IPS DF 4.7 (cell line): ENCODE measurements around the gene THSD8.

Experiments used
- DNase-seq: peaks from one replicate; pipeline ENCODE4 v3.0.0-alpha.2; 2013; ENCODE audit warnings: low spot score; ENCODE audit errors: extremely low read depth

The THSD8 gene

DNA sequence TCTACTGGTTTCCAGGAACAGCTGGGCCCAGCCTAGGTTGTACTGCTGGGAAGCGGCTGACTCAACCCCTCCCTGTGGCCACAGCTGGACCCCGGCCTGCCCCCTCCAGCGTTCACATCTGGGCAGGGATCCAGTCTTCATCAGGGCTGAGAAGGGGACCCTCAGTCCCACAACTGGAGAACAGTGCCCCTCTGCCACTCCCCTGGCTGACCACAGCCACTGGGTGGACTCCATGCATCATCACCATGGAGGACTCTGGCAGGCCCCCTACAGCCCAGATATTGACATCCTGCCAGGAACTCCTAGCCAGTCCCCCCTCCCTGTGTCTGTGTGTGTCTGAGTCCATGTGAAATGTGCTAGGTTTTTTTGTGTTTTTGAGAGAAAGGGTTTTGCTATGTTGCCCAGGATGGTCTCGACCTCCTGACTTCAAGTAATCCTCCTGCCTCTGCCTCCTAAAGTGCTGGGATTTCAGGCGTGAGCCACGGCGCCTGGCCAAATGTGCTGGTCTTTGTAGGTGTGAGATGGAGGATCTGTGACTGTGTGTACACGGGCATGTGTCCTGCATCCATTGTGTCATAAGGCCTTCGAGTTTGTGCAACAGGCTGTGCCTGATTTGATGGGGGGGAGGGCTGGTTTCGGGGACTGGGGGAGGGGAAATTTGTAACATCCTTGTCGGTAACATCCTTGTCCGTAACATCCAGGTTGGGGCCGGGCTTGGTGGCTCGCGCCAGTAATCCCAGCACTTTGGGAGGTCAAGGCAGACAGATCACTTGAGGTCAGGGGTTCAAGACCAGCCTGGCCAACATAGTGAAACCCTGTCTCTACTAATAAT, 22.5 kb upstream of the THSD8 start:
- no peak for DNase-seq

GRCh38 chr19:12782174-12782423, 19.8 kb upstream of the THSD8 start:
- DNase-seq: no peak

DNA sequence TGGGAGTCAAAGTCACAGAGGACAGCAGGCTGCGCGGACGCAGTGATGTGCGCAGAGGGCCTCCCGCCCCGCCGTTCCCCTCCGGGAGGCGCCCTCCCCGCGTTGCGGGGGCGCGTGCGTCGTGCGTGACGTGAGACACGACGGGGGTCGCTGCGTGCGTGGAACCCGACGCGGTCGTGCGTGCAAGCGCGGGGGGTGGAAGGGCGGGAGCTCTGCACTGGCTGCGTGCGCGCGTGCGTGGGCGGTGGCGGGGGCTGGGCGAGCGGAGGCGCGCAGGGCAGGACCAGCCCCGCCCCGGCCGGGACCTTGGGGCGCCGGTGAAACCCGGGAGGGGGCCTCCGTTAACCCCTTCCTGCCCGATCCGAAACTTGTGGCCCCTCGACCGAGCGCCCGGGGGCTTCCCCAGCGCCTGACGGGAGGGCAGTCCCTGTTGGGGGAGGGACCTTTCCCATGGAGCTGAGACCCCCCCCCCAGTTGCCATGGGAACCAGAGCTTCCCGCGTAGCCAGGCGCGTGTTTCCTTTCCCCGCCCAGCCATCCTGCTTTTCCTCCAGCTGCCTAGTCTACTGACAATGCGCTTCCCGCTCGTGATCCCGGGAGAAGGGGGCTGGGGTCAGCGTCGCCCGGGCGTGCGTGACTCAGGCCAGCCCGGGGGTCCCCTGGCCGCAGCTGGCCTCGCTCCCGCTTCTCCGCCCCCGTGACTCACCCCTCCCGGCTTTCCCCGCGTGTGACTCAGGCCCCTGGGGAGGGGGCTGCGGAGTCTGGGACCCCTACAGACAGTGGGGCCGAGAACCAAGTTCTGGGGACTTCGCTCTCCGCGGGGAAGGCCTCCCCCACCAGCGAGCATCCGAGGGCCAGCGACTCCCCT, 19.2 kb upstream of the THSD8 start:
- DNase-seq: no peak

DNA sequence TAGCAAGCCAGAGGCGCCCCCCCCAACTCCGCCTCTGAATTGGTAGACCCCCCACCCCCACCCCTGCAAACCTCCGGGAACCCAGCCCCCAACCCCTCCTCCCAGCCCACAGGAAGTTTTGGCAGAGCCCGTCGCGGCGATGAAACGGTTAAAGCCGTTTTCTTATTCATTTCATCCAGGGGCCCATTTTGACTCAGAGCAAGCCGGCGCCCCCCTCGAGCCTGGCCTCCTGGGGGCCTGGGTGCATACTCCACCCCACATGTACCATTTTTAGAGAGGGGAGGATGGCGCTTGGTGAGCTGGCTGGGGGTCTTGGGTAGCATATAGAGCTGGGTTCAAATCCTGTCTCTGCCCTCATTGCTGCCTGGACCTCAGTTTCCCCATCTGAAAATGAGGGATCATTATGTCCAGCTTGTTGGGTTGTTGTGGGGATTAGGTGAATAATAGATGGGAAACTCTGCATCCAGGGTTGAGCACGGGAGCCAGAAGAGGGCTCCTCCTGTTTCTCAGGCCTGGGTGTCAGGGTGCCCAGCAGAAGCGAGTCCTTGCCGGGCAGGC, 18.5 kb upstream of the THSD8 start:
- no peak for DNase-seq

DNA sequence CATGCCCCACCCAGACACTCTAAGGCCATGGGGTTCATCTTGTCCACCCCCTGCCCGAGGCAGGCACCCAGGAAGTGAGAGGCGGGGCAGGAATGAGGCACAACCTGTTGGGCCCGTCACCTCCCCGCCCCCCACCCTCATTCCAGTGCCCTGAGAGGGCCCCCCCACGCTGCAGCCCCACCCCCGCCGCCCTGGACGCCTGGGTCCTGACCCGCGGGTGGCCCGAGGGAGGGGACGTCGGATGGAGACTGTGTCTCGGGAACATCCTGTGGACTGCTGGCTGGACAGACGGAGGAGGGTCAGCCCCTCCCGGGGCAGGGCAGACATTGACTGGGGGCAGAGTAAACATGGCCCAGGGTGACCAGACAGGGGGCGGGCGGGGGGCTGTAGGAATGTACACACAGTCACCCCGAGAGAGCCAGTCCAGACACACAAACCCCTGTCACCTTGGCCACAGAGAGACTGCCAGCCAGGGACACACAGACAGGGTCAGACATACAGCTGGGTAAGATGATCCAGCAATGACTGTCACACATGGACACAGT, 17.9 kb upstream of the THSD8 start:
- DNase-seq: no peak

DNA sequence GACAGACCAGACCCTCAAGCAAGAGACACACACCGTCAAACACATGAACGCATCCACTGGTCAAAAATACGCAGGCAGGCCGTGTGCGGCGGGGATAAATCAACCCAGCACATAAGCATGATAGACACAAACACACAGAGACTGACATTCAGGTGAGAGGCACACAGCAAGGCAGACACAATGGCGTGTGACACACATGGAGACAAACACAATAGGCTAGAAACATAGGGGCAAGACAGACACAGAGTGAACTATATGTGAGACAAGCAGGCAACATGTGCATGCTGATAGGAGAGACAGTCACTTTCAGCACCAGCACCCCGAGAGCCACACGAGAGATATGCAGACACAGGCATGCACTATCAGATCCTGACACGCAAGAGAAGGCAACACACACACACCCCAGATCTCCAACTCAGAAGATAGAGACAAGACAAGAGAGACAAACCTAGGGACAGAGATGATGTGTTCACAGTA, 17.4 kb upstream of the THSD8 start:
- DNase-seq: no peak

DNA sequence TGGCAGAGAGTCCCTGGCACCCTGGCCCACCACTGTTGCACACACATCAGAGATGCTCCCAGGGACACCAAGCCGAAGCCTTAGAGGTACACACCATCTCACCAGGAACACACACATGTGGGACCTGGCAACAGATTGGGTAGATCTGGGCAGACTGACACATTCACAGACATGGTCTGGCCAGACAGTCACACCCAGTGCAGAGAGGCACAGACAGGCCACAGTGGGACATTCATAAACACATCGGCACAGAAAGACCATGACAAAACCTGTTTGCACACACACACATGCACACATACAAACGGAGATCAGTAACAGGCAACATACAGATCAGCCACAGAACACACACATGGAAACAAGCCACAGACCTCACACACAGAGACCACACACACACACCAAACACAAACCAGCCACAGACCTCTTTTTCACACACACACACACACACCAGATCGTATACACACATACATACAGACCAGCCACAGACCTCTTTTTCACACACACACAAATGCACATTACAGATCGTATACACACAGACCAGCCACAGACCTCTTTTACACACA, 16.9 kb upstream of the THSD8 start:
- DNase-seq: no peak

DNA sequence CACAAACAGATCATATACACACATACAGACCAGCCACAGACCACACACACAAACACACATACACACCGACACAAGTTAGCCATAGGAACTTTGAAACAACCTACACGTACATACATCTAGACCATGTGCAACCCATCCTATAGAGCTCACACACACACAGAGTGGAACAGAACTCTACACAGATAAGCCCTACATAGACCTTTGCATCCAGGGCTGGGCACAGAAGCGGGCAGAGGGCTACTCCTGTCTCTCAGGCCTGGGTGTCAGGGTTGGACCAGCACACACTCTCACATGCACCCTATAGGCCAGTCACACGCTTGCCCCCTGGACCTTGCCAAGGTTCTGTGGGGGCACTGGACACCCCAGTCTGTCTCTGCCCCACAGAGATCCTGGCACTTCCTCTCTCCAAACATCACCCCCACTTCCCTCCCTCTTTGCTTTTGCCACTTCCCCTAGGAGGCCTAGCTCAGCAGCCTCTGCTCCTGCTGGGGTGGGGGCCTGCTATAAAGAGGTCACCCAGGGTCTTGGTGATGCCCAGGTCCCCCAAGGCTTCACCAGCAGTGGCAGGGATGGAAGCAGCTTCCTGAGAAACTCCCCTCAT, 16.3 kb upstream of the THSD8 start:
- DNase-seq: no peak

GRCh38 chr19:12786141-12786870, 15.6 kb upstream of the THSD8 start:
- DNase-seq: no peak

GRCh38 chr19:12786952-12787351, 14.9 kb upstream of the THSD8 start:
- DNase-seq: no peak

- no peak for DNase-seq
These were observed 14.4 kb upstream of the THSD8 start for GRCh38 chr19:12787458-12787857.

DNA sequence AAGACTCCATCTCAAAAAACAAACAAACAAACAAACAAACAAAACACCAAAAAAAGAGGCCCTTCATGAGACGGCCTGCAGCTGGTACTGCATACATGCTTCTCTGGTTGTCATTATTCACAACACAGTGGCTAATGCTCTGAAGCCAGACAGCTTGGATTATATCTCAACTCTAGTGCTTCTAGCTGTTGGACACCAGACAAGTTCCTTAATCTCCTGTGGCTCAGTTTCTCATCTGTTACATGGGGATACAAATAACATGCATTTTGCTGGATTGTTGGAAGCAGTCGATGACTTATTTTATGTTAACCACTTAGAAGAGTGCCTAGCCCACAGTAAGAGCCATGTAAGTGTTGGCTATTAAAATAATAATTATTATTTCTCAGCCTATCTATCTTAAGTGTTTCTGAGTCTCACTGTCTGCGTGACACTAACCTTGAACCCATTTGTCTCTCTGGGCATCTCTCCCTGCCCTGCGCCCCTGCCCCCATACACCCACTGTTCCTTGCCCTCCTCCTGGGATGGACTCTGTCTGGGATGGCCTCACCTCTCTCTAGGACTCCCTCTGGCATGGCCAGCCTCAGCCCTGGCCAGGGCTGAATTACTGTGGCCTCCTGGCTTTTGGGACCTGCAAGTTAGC, 13.7 kb upstream of the THSD8 start:
- DNase-seq: no peak

DNA sequence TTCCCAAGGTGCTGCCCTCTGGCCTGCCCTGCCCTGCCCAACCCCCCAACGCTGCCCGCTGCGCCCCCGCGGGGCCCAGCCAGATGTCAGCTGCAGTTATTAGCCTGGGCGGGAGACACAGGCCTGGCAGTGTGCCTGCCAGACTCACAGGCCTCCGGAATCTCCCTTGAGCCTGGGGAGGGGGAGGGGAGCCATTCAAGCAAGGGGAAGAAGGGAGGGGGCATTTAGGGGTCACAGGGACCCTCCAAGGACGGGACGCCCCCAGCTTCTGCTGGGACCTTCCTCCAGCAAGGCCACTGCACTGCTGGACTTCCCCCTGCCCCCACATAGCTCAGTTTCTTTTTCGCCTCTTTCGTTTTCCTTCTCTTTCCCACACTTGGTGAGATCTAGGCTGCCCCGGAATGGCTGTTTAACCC, 13.2 kb upstream of the THSD8 start:
- DNase-seq: no peak

GRCh38 chr19:12789098-12789903, 12.6 kb upstream of the THSD8 start:
- no peak for DNase-seq

GRCh38 chr19:12789904-12790619, 11.8 kb upstream of the THSD8 start:
- no peak for DNase-seq

DNA sequence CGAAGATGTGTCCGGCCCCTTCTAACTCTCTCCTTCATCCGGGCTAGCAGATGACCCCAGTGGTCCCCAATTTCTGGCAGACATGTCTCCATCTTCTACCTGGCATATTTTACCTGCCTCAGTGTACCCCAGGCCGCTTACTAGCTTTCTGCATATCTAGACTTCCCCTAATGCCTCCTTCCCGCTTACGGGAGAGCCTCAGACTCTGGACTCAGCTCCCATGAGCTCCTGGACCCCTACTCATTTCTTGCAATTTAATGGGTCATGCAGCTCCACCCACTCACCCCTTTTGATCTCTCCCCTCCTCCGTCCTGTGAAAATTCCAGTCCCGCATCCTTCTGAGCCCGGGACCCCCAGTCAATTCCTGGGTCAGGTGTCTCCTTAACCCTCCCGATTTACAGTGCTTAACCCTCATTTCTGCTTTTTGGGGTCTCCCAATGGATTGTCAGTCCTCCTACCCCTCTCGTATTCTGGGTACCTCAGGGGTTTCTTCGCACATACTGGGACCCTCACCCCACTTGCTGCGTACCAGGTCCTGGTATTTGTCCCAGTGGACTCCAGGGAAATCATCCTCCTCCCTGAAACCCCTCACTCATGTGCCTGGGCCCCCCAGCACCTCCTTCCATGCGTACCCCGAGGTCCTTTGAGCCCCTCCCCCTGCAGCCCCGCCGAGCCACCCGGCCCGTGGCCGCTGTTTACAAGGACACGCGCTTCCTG, 11.1 kb upstream of the THSD8 start:
- no peak for DNase-seq

- DNase-seq: no peak
These were observed 10.4 kb upstream of the THSD8 start, which contains the start of gene JUNB for GRCh38 chr19:12791345-12792050. Gene JUNB (plus strand): TSS chr19:12791486. CDS start chr19:12791772, 286 bp downstream.
